ENCODE measurements around the gene EVX1. TPM values are rescaled to one million over a fixed set of nuclear protein-coding genes. Genes with fewer than 3 reads are reported as not detected.

Gene EVX1
- total RNA-seq, 3 donors from 2014 or later (not counting 1 experiment from before 2014, with no cell fraction given): not detected

DNA sequence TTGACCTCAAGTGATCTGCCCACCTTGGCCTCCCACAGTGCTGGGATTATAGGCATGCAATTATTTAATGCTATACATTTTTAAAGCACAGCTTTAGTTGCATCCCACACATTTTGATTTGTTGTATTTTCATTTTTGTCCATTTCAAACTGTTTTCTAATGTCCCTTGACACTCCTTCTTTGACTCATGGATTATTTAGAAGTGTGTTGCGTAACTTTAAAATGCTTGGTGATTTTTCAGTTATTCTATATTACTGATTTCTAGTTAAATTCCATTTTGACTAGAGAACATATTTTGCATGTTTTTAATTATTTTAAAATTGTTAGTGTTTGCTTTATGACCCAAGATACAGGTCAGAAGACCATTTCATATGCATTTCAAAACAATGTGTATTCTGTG lies 28.8 kb downstream of the EVX1 start:
- Histone ChIP-seq H3K27me3 (ENCODE audit: control insufficient read depth, insufficient read depth, low read length) (no peaks in the 10 kb centered on the region), H3K9me3 (ENCODE audit: control insufficient read depth, insufficient read depth, low read length) (peaks cover 9% of the 10 kb centered on the region), H3K4me3 (ENCODE audit: low read length) (no peak overlapping the region), H3K27ac (ENCODE audit: low read length) (no peak overlapping the region), H3K36me3 (ENCODE audit: control insufficient read depth, insufficient read depth, low read length) (no peaks in the 10 kb centered on the region), H3K4me1 (ENCODE audit: control insufficient read depth, insufficient read depth, low read length) (no peaks in the 10 kb centered on the region)
- no peak overlapping the region for H3K4me3 Mint-ChIP-seq
- TF ChIP-seq, protein P1, sequence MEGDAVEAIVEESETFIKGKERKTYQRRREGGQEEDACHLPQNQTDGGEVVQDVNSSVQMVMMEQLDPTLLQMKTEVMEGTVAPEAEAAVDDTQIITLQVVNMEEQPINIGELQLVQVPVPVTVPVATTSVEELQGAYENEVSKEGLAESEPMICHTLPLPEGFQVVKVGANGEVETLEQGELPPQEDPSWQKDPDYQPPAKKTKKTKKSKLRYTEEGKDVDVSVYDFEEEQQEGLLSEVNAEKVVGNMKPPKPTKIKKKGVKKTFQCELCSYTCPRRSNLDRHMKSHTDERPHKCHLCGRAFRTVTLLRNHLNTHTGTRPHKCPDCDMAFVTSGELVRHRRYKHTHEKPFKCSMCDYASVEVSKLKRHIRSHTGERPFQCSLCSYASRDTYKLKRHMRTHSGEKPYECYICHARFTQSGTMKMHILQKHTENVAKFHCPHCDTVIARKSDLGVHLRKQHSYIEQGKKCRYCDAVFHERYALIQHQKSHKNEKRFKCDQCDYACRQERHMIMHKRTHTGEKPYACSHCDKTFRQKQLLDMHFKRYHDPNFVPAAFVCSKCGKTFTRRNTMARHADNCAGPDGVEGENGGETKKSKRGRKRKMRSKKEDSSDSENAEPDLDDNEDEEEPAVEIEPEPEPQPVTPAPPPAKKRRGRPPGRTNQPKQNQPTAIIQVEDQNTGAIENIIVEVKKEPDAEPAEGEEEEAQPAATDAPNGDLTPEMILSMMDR (IDR thresholded peaks at IDR 0.05): no peak
- peaks cover 8 to 11% of the 10 kb centered on the region in 2 donors for H3K9me3 Mint-ChIP-seq
- DNase-seq: no peak
- ATAC-seq: no peak
- H3K36me3 Mint-ChIP-seq: peaks cover 5% of the 10 kb centered on the region
- no CpG with 5 or more reads among the region's 1 CpG for WGBS (ENCODE audit: insufficient coverage)
- intact Hi-C loops (cut with micrococcal nuclease): no loop called here
- no peak overlapping the region for H3K27ac Mint-ChIP-seq
- H3K27me3 Mint-ChIP-seq (ENCODE audit: low read depth in 2 of 2): peaks cover 12 to 27% of the 10 kb centered on the region in 2 donors
- no peaks in the 10 kb centered on the region for H3K4me1 Mint-ChIP-seq

DNA sequence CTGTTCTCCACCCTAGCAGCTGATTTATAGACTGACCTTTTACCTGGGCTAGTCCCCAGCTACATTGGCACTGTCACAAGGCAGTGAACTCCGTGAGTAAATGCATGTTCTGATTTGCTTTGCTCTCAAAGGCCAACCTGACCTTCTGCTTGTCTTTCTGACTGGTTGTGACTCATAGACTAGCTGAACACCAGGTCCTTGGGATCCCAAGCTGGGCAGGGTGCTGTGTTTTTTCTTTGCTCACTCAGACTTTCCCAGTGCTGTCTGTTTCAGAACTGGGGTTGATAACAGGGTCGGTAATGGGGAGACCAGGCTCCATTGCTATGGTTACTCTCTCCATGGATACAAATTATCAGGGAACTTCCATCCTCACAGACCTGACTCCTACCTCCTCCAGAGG lies 35.0 kb downstream of the EVX1 start:
- H3K27me3 ChIP-seq (ENCODE audit: control insufficient read depth, insufficient read depth, low read length): no peaks in the 10 kb centered on the region
- no peaks in the 10 kb centered on the region for H3K36me3 ChIP-seq (ENCODE audit: control insufficient read depth, insufficient read depth, low read length)
- ATAC-seq (no peak), DNase-seq (no peak)
- Mint-ChIP-seq H3K27ac (no peak overlapping the region), H3K36me3 (no peaks in the 10 kb centered on the region), H3K9me3 (peaks cover 4 to 6% of the 10 kb centered on the region in 2 donors), H3K4me3 (no peak overlapping the region), H3K27me3 (ENCODE audit: low read depth in 2 of 2) (peaks cover 8 to 14% of the 10 kb centered on the region in 2 donors), H3K4me1 (no peaks in the 10 kb centered on the region)
- intact Hi-C loops (cut with micrococcal nuclease): no loop called here
- H3K4me1 ChIP-seq (ENCODE audit: control insufficient read depth, insufficient read depth, low read length): no peaks in the 10 kb centered on the region
- no peak overlapping the region for H3K4me3 ChIP-seq (ENCODE audit: low read length)
- H3K9me3 ChIP-seq (ENCODE audit: control insufficient read depth, insufficient read depth, low read length): peaks cover 9% of the 10 kb centered on the region
- H3K27ac ChIP-seq (ENCODE audit: low read length): no peak overlapping the region
- TF ChIP-seq, protein P1 (IDR thresholded peaks at IDR 0.05): no peak
- WGBS (ENCODE audit: insufficient coverage): 74% methylated on average over 2 of the region's 2 CpGs

DNA sequence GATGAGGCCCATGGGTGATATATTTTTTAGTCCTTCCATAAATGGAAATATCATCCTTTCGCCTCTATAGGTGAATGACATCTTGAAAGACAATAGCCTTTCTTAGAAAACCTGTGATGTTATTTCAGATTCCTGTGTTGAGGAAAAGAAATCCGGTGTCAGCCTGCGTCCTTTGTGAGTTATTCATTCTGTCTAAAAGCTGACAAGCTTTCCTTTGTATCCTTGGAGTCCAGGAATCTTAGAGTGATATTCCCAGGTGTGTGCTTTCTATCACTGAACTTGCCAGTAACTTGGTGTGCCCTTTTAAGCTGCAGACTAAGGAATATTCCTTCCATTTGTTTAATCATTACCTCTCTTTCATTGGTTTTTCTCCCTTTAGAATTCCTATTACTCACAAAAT lies 41.0 kb downstream of the EVX1 start:
- H3K9me3 ChIP-seq (ENCODE audit: control insufficient read depth, insufficient read depth, low read length): no peaks in the 10 kb centered on the region
- H3K4me3 ChIP-seq (ENCODE audit: low read length): no peak overlapping the region
- intact Hi-C loops (cut with micrococcal nuclease): no loop called here
- H3K27me3 ChIP-seq (ENCODE audit: control insufficient read depth, insufficient read depth, low read length): peaks cover 2% of the 10 kb centered on the region
- Mint-ChIP-seq H3K36me3 (no peaks in the 10 kb centered on the region), H3K4me3 (no peak overlapping the region), H3K27ac (no peak overlapping the region), H3K9me3 (no peaks in the 10 kb centered on the region), H3K27me3 (ENCODE audit: low read depth in 2 of 2) (peaks cover 26 to 42% of the 10 kb centered on the region in 2 donors), H3K4me1 (no peaks in the 10 kb centered on the region)
- WGBS (ENCODE audit: insufficient coverage): 88% methylated on average over 3 of the region's 3 CpGs
- H3K27ac ChIP-seq (ENCODE audit: low read length): no peak overlapping the region
- TF ChIP-seq, protein P1 (IDR thresholded peaks at IDR 0.05): no peak
- no peaks in the 10 kb centered on the region for H3K4me1 ChIP-seq (ENCODE audit: control insufficient read depth, insufficient read depth, low read length)
- DNase-seq: no peak
- H3K36me3 ChIP-seq (ENCODE audit: control insufficient read depth, insufficient read depth, low read length): no peaks in the 10 kb centered on the region
- ATAC-seq: no peak

DNA sequence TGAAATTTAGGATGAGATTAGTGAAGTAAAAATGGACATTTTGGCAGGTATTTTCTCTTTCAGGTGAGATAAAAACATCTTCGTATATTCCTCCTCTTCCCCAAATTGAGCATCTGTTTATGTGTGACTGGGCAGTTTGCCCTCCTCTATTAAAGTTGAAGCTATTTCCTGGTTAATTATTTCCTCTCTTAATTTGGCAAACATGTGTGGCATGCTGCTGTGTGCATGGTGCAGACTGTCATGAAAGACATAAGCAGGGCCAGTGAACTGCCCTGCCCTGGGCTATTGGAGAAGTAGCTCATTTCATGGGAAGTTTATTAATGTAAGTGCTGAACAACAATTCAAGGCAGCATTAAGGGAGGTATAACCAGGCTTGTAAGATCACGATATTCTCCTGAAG lies 52.6 kb downstream of the EVX1 start:
- no peak overlapping the region for H3K4me3 Mint-ChIP-seq
- ATAC-seq (no peak), DNase-seq (no peak)
- Histone ChIP-seq H3K4me1 (ENCODE audit: control insufficient read depth, insufficient read depth, low read length) (no peaks in the 10 kb centered on the region), H3K27ac (ENCODE audit: low read length) (no peak overlapping the region), H3K27me3 (ENCODE audit: control insufficient read depth, insufficient read depth, low read length) (no peaks in the 10 kb centered on the region), H3K36me3 (ENCODE audit: control insufficient read depth, insufficient read depth, low read length) (no peaks in the 10 kb centered on the region), H3K9me3 (ENCODE audit: control insufficient read depth, insufficient read depth, low read length) (no peaks in the 10 kb centered on the region), H3K4me3 (ENCODE audit: low read length) (no peak overlapping the region)
- H3K4me1 Mint-ChIP-seq: peaks cover 0 to 11% of the 10 kb centered on the region in 2 donors
- WGBS (ENCODE audit: insufficient coverage): 100% methylated on average over 1 of the region's 2 CpGs
- TF ChIP-seq, protein P1 (IDR thresholded peaks at IDR 0.05): no peak
- peaks cover 19 to 49% of the 10 kb centered on the region in 2 donors for H3K27me3 Mint-ChIP-seq (ENCODE audit: low read depth in 2 of 2)
- no peaks in the 10 kb centered on the region for H3K9me3 Mint-ChIP-seq
- no peak overlapping the region for H3K27ac Mint-ChIP-seq
- intact Hi-C loops (cut with micrococcal nuclease): no loop called here
- no peaks in the 10 kb centered on the region for H3K36me3 Mint-ChIP-seq

Measured in natural killer cell (primary cell).